Stimulated activated CD4-positive, alpha-beta T cell treated with anti-CD3 and anti-CD28 coated beads, Interleukin-4, amount 100 ng/mL, for 24 hours (primary cell): ENCODE data around the gene COG5.
"Not testable (repeated sequence)": the region's sequence is repeated elsewhere in the genome, so short reads cannot be mapped to it uniquely, and the experiment has no call there.

Experiments used
- DNase-seq: peaks from one replicate; pipeline ENCODE4 v3.0.0-alpha.2; 2020

COG5 gene

GRCh38 chr7:107258737-107259136 is 305.0 kb downstream of the COG5 start:
- DNase-seq, result no peak

- DNase-seq, result no peak
These were observed 308.1 kb downstream of the COG5 start for GRCh38 chr7:107255602-107256001.

- DNase-seq, result no peak
These were observed 309.2 kb downstream of the COG5 start for GRCh38 chr7:107254398-107254985.

GRCh38 chr7:107253599-107253998 is 310.1 kb downstream of the COG5 start:
- no peak for DNase-seq

GRCh38 chr7:107251963-107252362 is 311.8 kb downstream of the COG5 start:
- no peak for DNase-seq

GRCh38 chr7:107248551-107249316 is 315.0 kb downstream of the COG5 start:
- DNase-seq, result no peak

- DNase-seq, result not testable (repeated sequence)
These were observed 316.9 kb downstream of the COG5 start for GRCh38 chr7:107246836-107247235.

GRCh38 chr7:107244613-107245012 is 319.1 kb downstream of the COG5 start:
- no peak for DNase-seq

- DNase-seq, result no peak
These were observed 321.5 kb downstream of the COG5 start for GRCh38 chr7:107242267-107242666.

- no peak for DNase-seq
These were observed 326.3 kb downstream of the COG5 start for GRCh38 chr7:107237451-107237850.

GRCh38 chr7:107236862-107237261 is 326.9 kb downstream of the COG5 start:
- no peak for DNase-seq

- no peak for DNase-seq
These were observed 329.3 kb downstream of the COG5 start for GRCh38 chr7:107234436-107234835.

GRCh38 chr7:107233981-107234380 is 329.7 kb downstream of the COG5 start:
- DNase-seq, result no peak

GRCh38 chr7:107233174-107233573 is 330.5 kb downstream of the COG5 start:
- no peak for DNase-seq

GRCh38 chr7:107232568-107233090 is 331.1 kb downstream of the COG5 start:
- DNase-seq, result no peak

GRCh38 chr7:107230334-107230733 is 333.4 kb downstream of the COG5 start:
- no peak for DNase-seq

GRCh38 chr7:107228291-107228690 is 335.4 kb downstream of the COG5 start:
- no peak for DNase-seq

- DNase-seq, result no peak
These were observed 339.1 kb downstream of the COG5 start for GRCh38 chr7:107224374-107225223.

GRCh38 chr7:107220806-107221205 is 342.9 kb downstream of the COG5 start:
- DNase-seq, result not testable (repeated sequence)

GRCh38 chr7:107220356-107220755 is 343.4 kb downstream of the COG5 start:
- no peak for DNase-seq

- DNase-seq, result no peak
These were observed 344.0 kb downstream of the COG5 start for GRCh38 chr7:107219563-107220244.

- no peak for DNase-seq
These were observed 349.8 kb downstream of the COG5 start for GRCh38 chr7:107213945-107214344.
